Fibroblast of skin of left quadriceps (primary cell): ENCODE data around the gene MRGPRE.

Source experiments
- DNase-seq, 2 experiments: peaks; one replicate each; pipeline ENCODE4 v3.0.0-alpha.2; 2013; ENCODE audit warnings: low read depth in 2 of 2

MRGPRE gene

GRCh38 chr11:3178349-3178748 lies 53.9 kb downstream of the MRGPRE start:
- peak in 1 of 2 experiments; percentile 45 for DNase-seq

- DNase-seq = no peak
These were observed 54.3 kb downstream of the MRGPRE start for GRCh38 chr11:3177931-3178330.
